ENCODE results near the gene SCARF2. TPM values are rescaled to one million over a fixed set of nuclear protein-coding genes. Genes with fewer than 3 reads are reported as not detected.

SCARF2 gene
- total RNA-seq, 1 experiment from 2014 or later: 10.8 TPM

DNA sequence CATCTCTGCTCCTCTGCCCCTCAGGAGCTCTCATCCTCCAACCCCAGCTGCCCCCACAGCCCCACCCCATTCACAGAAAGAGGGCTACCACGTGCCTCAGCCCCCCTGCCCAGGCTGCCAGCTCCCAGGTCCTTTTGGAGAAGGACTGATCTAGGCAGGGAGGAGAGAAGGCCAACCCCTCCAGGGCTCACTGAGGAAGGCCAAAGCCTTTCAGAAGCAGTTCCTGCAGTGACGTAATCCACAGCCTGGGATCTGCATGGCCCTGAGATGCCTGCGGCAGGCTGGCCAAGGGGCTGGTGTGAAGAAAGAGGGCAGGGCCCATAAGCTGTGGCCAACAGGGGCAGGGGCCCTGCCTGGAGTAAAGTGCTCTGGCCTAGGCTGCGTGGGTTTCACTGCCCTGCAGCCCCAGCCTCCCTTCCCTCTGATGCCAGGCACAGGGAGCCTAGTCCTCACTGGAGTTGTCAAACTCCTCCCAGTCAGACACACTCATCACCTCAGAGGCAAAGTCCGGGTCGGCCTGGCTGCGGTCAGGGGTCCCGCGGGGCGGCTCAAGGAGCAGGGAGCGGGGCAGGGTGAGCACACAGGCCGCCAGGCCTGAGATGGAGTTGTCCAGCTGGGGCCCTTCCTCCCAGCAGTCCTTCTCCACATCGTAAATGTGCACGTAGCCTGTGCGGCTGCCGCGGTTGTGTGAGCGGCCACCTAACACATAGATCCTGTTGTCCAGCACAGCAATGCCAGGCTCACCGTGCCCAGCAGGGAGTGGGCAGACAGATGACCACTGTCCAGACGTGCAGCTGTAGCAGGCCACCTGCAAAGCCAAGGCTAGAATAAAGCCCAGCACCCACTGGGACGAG, 4.2 kb upstream of the SCARF2 start:
- Histone ChIP-seq H2BK12ac (ENCODE audit: insufficient read length, low read depth, low read length) (no peak overlapping the region), H3K27ac (ENCODE audit: insufficient read length, low read depth, low read length) (no peak overlapping the region), H2BK20ac (ENCODE audit: low read depth, low read length, poor library complexity, severe bottlenecking) (no peak overlapping the region), H3K79me1 (ENCODE audit: insufficient read depth, low read depth, low read length, poor library complexity, severe bottlenecking) (no peaks in the 10 kb centered on the region), H2AFZ (ENCODE audit: low read length) (no peak overlapping the region), H2BK15ac (ENCODE audit: low read depth, low read length) (no peak overlapping the region), H3K27me3 (ENCODE audit: insufficient read depth, low read length) (peaks cover 3% of the 10 kb centered on the region; the same call in 1 of the 2 replicates), H3K9me3 (ENCODE audit: control insufficient read depth, low read depth, low read length) (no peaks in the 10 kb centered on the region), H3K23ac (ENCODE audit: insufficient read length, low read depth, low read length) (no peak overlapping the region), H3K14ac (ENCODE audit: insufficient read depth, low read length) (no peak overlapping the region), H2BK120ac (ENCODE audit: low read depth, low read length, poor library complexity, severe bottlenecking) (no peak overlapping the region), H4K5ac (ENCODE audit: insufficient read length, low read depth, low read length) (no peak overlapping the region), H3T11ph (ENCODE audit: low read length) (no peak overlapping the region), H4K20me1 (ENCODE audit: control insufficient read depth, insufficient read depth, insufficient read length) (no peaks in the 10 kb centered on the region), H3K23me2 (ENCODE audit: insufficient read length, low read depth, low read length, poor library complexity, severe bottlenecking) (peaks cover 10% of the 10 kb centered on the region), H2BK5ac (ENCODE audit: insufficient read length, low read length) (no peak overlapping the region), H3K9ac (ENCODE audit: extremely low read depth, insufficient read length, low read length) (no peak overlapping the region), H4K8ac (replicated peaks; ENCODE audit: insufficient read length, low read depth, low read length) (no peak overlapping the region), H3K56ac (ENCODE audit: insufficient read length, low read depth, low read length) (no peak overlapping the region), H3K79me2 (ENCODE audit: insufficient read depth, low read length) (no peaks in the 10 kb centered on the region), H3K4me2 (ENCODE audit: insufficient read depth, insufficient read length, low read length) (no peak overlapping the region), H3K18ac (ENCODE audit: insufficient read length, low read depth, low read length) (no peak overlapping the region), H4K91ac (ENCODE audit: insufficient read length, low read depth, low read length) (no peak overlapping the region), H3K4me1 (ENCODE audit: insufficient read depth, low read length) (no peaks in the 10 kb centered on the region), H3K4ac (ENCODE audit: low read depth, low read length) (no peak overlapping the region), H2AK5ac (ENCODE audit: insufficient read length, low read length) (no peak overlapping the region)
- WGBS (ENCODE audit: extremely low coverage, insufficient read length, low lambda C conversion rate): no CpG with 5 or more reads among the region's 21 CpGs
- Mint-ChIP-seq H3K4me3 (no peak overlapping the region), H3K27me3 (ENCODE audit: low read depth) (peaks cover 30% of the 10 kb centered on the region), H3K36me3 (ENCODE audit: insufficient read depth in 1 of 3, low read depth in 3 of 3) (peaks cover 3 to 5% (median 4%) of the 10 kb centered on the region in 3 experiments; a peak in 5 of 7 replicates), H3K4me1 (peaks cover 12 to 13% of the 10 kb centered on the region in 2 experiments), H3K9me3 (no peaks in the 10 kb centered on the region), H3K27ac (no peak overlapping the region)
- TF ChIP-seq, protein P1, sequence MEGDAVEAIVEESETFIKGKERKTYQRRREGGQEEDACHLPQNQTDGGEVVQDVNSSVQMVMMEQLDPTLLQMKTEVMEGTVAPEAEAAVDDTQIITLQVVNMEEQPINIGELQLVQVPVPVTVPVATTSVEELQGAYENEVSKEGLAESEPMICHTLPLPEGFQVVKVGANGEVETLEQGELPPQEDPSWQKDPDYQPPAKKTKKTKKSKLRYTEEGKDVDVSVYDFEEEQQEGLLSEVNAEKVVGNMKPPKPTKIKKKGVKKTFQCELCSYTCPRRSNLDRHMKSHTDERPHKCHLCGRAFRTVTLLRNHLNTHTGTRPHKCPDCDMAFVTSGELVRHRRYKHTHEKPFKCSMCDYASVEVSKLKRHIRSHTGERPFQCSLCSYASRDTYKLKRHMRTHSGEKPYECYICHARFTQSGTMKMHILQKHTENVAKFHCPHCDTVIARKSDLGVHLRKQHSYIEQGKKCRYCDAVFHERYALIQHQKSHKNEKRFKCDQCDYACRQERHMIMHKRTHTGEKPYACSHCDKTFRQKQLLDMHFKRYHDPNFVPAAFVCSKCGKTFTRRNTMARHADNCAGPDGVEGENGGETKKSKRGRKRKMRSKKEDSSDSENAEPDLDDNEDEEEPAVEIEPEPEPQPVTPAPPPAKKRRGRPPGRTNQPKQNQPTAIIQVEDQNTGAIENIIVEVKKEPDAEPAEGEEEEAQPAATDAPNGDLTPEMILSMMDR (conservative IDR thresholded peaks at IDR 0.05): no peak
- no peak for DNase-seq
